ENCODE results near the gene SGCD.

DNA sequence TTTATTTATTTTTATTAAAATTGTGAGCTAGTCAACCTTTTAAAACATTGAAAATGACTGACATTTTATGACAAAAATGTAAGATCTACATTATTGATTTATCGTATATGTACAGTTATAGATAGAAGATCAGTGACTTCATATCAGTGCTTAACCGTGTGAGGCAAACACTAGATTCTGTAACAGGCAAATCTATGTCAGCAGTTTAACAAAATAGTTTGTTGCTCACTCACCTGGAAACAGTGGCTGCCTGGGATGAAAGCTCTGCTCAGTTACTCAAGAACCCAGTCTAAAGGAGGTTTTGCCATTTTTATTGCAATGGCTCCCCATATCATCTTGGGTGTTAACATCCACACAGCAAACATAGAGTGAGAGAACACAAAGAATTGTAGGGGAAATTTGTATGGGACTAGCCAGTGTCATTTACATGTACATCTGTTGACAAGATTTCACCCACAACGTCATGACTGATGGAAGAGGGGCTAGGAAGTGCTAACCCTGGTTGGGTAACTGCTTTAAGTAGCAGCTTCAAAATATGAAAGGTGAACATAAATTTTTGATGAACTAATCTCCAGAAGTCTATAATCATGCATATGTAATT, 49.0 kb downstream of the SGCD start:
- TF ChIP-seq ARNTL (CRISPR knock-in tag; IDR thresholded peaks at IDR 0.05; ENCODE audit: borderline replicate concordance, low read depth), result no peak
- TF ChIP-seq BACH2 (CRISPR knock-in tag; IDR thresholded peaks at IDR 0.05; ENCODE audit: borderline replicate concordance), result no peak
- TF ChIP-seq, protein P1, sequence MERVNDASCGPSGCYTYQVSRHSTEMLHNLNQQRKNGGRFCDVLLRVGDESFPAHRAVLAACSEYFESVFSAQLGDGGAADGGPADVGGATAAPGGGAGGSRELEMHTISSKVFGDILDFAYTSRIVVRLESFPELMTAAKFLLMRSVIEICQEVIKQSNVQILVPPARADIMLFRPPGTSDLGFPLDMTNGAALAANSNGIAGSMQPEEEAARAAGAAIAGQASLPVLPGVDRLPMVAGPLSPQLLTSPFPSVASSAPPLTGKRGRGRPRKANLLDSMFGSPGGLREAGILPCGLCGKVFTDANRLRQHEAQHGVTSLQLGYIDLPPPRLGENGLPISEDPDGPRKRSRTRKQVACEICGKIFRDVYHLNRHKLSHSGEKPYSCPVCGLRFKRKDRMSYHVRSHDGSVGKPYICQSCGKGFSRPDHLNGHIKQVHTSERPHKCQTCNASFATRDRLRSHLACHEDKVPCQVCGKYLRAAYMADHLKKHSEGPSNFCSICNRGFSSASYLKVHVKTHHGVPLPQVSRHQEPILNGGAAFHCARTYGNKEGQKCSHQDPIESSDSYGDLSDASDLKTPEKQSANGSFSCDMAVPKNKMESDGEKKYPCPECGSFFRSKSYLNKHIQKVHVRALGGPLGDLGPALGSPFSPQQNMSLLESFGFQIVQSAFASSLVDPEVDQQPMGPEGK (CRISPR knock-in tag; IDR thresholded peaks at IDR 0.05; ENCODE audit: borderline replicate concordance), result no peak
- no peak for TF ChIP-seq OSR1 (CRISPR knock-in tag; IDR thresholded peaks at IDR 0.05)
- TF ChIP-seq ESRRG (CRISPR knock-in tag; IDR thresholded peaks at IDR 0.05), result no peak
- TF ChIP-seq ZFP30 (CRISPR knock-in tag; IDR thresholded peaks at IDR 0.05), result no peak
- no peak for TF ChIP-seq TOX (CRISPR knock-in tag; IDR thresholded peaks at IDR 0.05; ENCODE audit: borderline replicate concordance)
- TF ChIP-seq TCF4 (CRISPR knock-in tag; IDR thresholded peaks at IDR 0.05; ENCODE audit: borderline replicate concordance), result no peak
- no peak for TF ChIP-seq ZNF8 (CRISPR knock-in tag; IDR thresholded peaks at IDR 0.05)
- TF ChIP-seq ZNF565 (CRISPR knock-in tag; conservative IDR thresholded peaks at IDR 0.05; ENCODE audit: low read depth), result no peak
- no peak for TF ChIP-seq SNAI2 (CRISPR knock-in tag; IDR thresholded peaks at IDR 0.05)
- no peak for TF ChIP-seq ZFP3 (CRISPR knock-in tag; IDR thresholded peaks at IDR 0.05)
- TF ChIP-seq PPARA (CRISPR knock-in tag; IDR thresholded peaks at IDR 0.05; ENCODE audit: borderline replicate concordance), result no peak
- TF ChIP-seq, protein P2, sequence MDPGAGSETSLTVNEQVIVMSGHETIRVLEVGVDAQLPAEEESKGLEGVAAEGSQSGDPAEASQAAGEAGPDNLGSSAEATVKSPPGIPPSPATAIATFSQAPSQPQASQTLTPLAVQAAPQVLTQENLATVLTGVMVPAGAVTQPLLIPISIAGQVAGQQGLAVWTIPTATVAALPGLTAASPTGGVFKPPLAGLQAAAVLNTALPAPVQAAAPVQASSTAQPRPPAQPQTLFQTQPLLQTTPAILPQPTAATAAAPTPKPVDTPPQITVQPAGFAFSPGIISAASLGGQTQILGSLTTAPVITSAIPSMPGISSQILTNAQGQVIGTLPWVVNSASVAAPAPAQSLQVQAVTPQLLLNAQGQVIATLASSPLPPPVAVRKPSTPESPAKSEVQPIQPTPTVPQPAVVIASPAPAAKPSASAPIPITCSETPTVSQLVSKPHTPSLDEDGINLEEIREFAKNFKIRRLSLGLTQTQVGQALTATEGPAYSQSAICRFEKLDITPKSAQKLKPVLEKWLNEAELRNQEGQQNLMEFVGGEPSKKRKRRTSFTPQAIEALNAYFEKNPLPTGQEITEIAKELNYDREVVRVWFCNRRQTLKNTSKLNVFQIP (CRISPR knock-in tag; IDR thresholded peaks at IDR 0.05; ENCODE audit: borderline replicate concordance, low read depth), result no peak
